Heart right ventricle (tissue), 16 donors: ENCODE data around the gene KCTD21. TPM values are rescaled to one million over a fixed set of nuclear protein-coding genes. Genes with fewer than 3 reads are reported as not detected.
"Not testable (repeated sequence)": the region's sequence is repeated elsewhere in the genome, so short reads cannot be mapped to it uniquely, and the experiment has no call there.

Source experiments
- ATAC-seq, 8 donors: fragments of 200-7000 bp; cut with Tn5 transposase; one replicate each; pipeline ENCODE4 v1.9.1; 2020; ENCODE audit warnings: mild to moderate bottlenecking in 8 of 8, moderate library complexity in 8 of 8, moderate number of reproducible peaks in 1 of 8
- DNase-seq, 2 donors: peaks; one replicate each; pipeline ENCODE4 v3.0.0-alpha.2; 2020
- H3K27ac ChIP-seq, 10 donors: fragments of 200-600 bp; sonication (generic) in 2 of 10; one replicate each; pipeline versions ENCODE4 v1.5.0 to v1.8.0; 2020 to 2022; ENCODE audit warnings: mild to moderate bottlenecking in 3 of 10
- H3K27me3 ChIP-seq, 7 donors: fragments of 200-600 bp; one replicate each; pipeline ENCODE4 v1.8.0; 2021 to 2022; ENCODE audit warnings: mild to moderate bottlenecking in 2 of 7
- H3K36me3 ChIP-seq, 9 donors: fragments of 200-600 bp; sonication (generic) in 1 of 9; one replicate each; pipeline versions ENCODE4 v1.5.0 to v1.8.0; 2020 to 2022; ENCODE audit warnings: mild to moderate bottlenecking in 2 of 9
- H3K4me1 ChIP-seq, 9 donors: fragments of 200-600 bp; sonication (generic) in 1 of 9; one replicate each; pipeline versions ENCODE4 v1.5.0 to v1.8.0; 2020 to 2022; ENCODE audit warnings: mild to moderate bottlenecking in 4 of 9
- H3K4me3 ChIP-seq, 10 donors: fragments of 200-600 bp; sonication (generic) in 2 of 10; one replicate each; pipeline versions ENCODE4 v1.5.0 to v1.8.0; 2020 to 2022; ENCODE audit warnings: mild to moderate bottlenecking in 7 of 10, moderate library complexity in 2 of 10
- H3K9me3 ChIP-seq, 11 donors: fragments of 200-600 bp in 10 of 11; sonication (generic) in 2 of 11; one replicate each; pipeline versions ENCODE4 v1.5.0 to v1.8.0; 2013 to 2022; ENCODE audit warnings: mild to moderate bottlenecking in 2 of 11, control low read depth in 1 of 11, moderate library complexity in 1 of 11
- CTCF ChIP-seq, 9 donors: fragments of 200-600 bp; sonication (generic) in 2 of 9; IDR thresholded peaks; one replicate each; pipeline versions ENCODE4 v1.5.0 to v1.8.0; 2021 to 2022; ENCODE audit warnings: antibody characterized with exemption in 9 of 9, mild to moderate bottlenecking in 5 of 9, moderate library complexity in 1 of 9
- WGBS, 2 donors: extraction: QIAGEN DNeasy Blood & Tissue Kit; methylation state at CpG; one replicate each; pipeline ENCODE4 v1.1.7; 2013; ENCODE audit warnings: inconsistent platforms in 1 of 2; 5-methylcytosine and 5-hydroxymethylcytosine counted together
- intact Hi-C, 10 donors: fragments of 100-400 bp; cut with DNase I; formaldehyde crosslinking; loops; one replicate each; pipeline versions ENCODE4 v1.11.1 to v1.14.2; 2022
- polyA plus RNA-seq, 2 donors: library from polyadenylated mRNA; stranded (reverse); fragments of 200-250 nt; gene quantifications; one replicate each; pipeline ENCODE4 v1.2.3, GENCODE V29; 2013
- total RNA-seq, 10 donors: library from RNA; stranded (reverse); fragmentation: NEBNext Ultra II Directional in 3 of 10; extraction: Animal tissue kit (Norgen Biotek cat#: 25700) in 3 of 10; gene quantifications; one replicate each; pipeline versions ENCODE4 v1.2.1 to v1.2.4, GENCODE V29; 2021 to 2023
- donor health status: Arrhythmogenic right ventricular cardiomyopathy.
- donor health status: ischemic (EF 13 %, LVEDD 7.1; RV severe dilation, severe dysfunction).
- donor health status: healthy with polysubstance abuse.
- donor health status: DM: no; HTN: yes; CAD: no.
- donor health status: DM: no; HTN: no; CAD: no.
- donor health status: ischemic (EF 25% LVEDD 6.9; RV normal size, moderate dysfunction).
- donor health status: ischemic (EF 25% LVEDD 5.7; RV mildly dilated, moderate dysfunction).
- donor health status: healthy.
- donor health status: DM: yes; HTN: yes; CAD: no.
- donor health status: Ischemic cardiomyopathy.
- donor health status: ischemic (EF 35%, LVEDD 5.7; RV mildly dilated, moderate dysfunction).
- donor health status: nonischemic (EF 11% LVEDD 7.7; RV severe dilation, severe dysfunction).
- donor health status: DM: yes; HTN: yes; CAD: no.
- donor health status: PGD.
- donor health status: ischemic (EF 29% LVEDD 5.4; RV normal size, mild dysfunction).
- donor health status: nonischemic (EF 23%, LVEDD 6.1; RV moderate dilation, normal function).

The KCTD21 gene
- total and polyA plus RNA-seq, 12 donors: 4.2 to 9.9 (median 6.2) TPM

GRCh38 chr11:78180751-78181150 lies 7.7 kb downstream of the KCTD21 start:
- H3K9me3 ChIP-seq: peaks cover 0 to 5% (median 0%) of the 10 kb centered on the region in 11 donors
- no peak for ATAC-seq
- intact Hi-C loops: no loop called here
- H3K27me3 ChIP-seq: no peaks in the 10 kb centered on the region
- TF ChIP-seq CTCF (IDR thresholded peaks at IDR 0.05): no peak
- H3K36me3 ChIP-seq: peaks cover 0 to 44% (median 0%) of the 10 kb centered on the region in 9 donors
- DNase-seq: no peak
- no peak overlapping the region for H3K4me3 ChIP-seq
- H3K4me1 ChIP-seq: peaks cover 0 to 20% (median 0%) of the 10 kb centered on the region in 9 donors
- H3K27ac ChIP-seq: no peak overlapping the region
- WGBS, 2 donors: 95 to 97% methylated on average over 4 of the region's 4 CpGs

GRCh38 chr11:78179459-78180071 lies 8.9 kb downstream of the KCTD21 start:
- DNase-seq (no peak), ATAC-seq (peak in 4 of 8 donors; percentile 10 to 74 (median 37))
- no peaks in the 10 kb centered on the region for H3K27me3 ChIP-seq
- peaks cover 0 to 36% (median 0%) of the 10 kb centered on the region in 9 donors for H3K36me3 ChIP-seq
- no peak overlapping the region for H3K4me3 ChIP-seq
- WGBS, 2 donors: 91 to 93% methylated on average over 7 of the region's 7 CpGs
- intact Hi-C loops: no loop called here
- no peak for TF ChIP-seq CTCF (IDR thresholded peaks at IDR 0.05)
- H3K27ac ChIP-seq: no peak overlapping the region
- peaks cover 0 to 16% (median 0%) of the 10 kb centered on the region in 9 donors for H3K4me1 ChIP-seq
- H3K9me3 ChIP-seq: peaks cover 0 to 5% (median 0%) of the 10 kb centered on the region in 11 donors

- Histone ChIP-seq H3K4me1 (peaks cover 0 to 9% (median 0%) of the 10 kb centered on the region in 9 donors), H3K4me3 (no peak overlapping the region), H3K36me3 (peaks cover 0 to 40% (median 9%) of the 10 kb centered on the region in 9 donors), H3K27ac (no peak overlapping the region), H3K9me3 (peaks cover 0 to 5% (median 0%) of the 10 kb centered on the region in 11 donors), H3K27me3 (no peaks in the 10 kb centered on the region)
- intact Hi-C loops: no loop called here
- no peak for DNase-seq
- TF ChIP-seq CTCF (IDR thresholded peaks at IDR 0.05): no peak
- 91 to 93% methylated on average over 7 of the region's 7 CpGs for WGBS, 2 donors
- ATAC-seq: no peak
Observed at GRCh38 chr11:78177216-78177615, 11.2 kb downstream of the KCTD21 start.

- Histone ChIP-seq H3K4me1 (peaks cover 0 to 9% (median 0%) of the 10 kb centered on the region in 9 donors), H3K4me3 (no peak overlapping the region), H3K27me3 (no peaks in the 10 kb centered on the region), H3K9me3 (peaks cover 0 to 5% (median 0%) of the 10 kb centered on the region in 11 donors), H3K27ac (no peak overlapping the region), H3K36me3 (peaks cover 0 to 44% (median 9%) of the 10 kb centered on the region in 9 donors)
- DNase-seq: no peak
- no peak for ATAC-seq
- intact Hi-C loops: no loop called here
- no peak for TF ChIP-seq CTCF (IDR thresholded peaks at IDR 0.05)
- 93 to 94% methylated on average over 10 of the region's 10 CpGs for WGBS, 2 donors
Observed at GRCh38 chr11:78176605-78177141, 11.8 kb downstream of the KCTD21 start.

- H3K36me3 ChIP-seq: peaks cover 0 to 44% (median 9%) of the 10 kb centered on the region in 9 donors
- H3K9me3 ChIP-seq, H3K27ac ChIP-seq, ATAC-seq, H3K4me1 ChIP-seq, intact Hi-C loops, H3K27me3 ChIP-seq, H3K4me3 ChIP-seq, DNase-seq: not testable (repeated sequence)
- WGBS, 2 donors: 97% methylated on average over 3 of the region's 3 CpGs
Observed at GRCh38 chr11:78175862-78176261, 12.6 kb downstream of the KCTD21 start.
